Right lobe of liver (tissue), 6 donors: ENCODE results near the gene KATNIP. TPM values are rescaled to one million over a fixed set of nuclear protein-coding genes. Genes with fewer than 3 reads are reported as not detected.
"Not testable (repeated sequence)": the region's sequence is repeated elsewhere in the genome, so short reads cannot be mapped to it uniquely, and the experiment has no call there.

Experiments
- ATAC-seq, 4 donors: fragments of 200-7000 bp; cut with Tn5 transposase; one replicate each; pipeline ENCODE4 v1.9.1; 2020; ENCODE audit warnings: mild to moderate bottlenecking in 4 of 4, moderate library complexity in 4 of 4
- DNase-seq, 3 donors: peaks; one replicate each; pipeline ENCODE4 v3.0.0-alpha.2; 2020
- H3K27ac ChIP-seq, 3 donors: fragments of 200-600 bp; one replicate each; pipeline ENCODE4 v1.8.0; 2022
- H3K27me3 ChIP-seq, 2 donors: fragments of 200-600 bp; one replicate each; pipeline ENCODE4 v1.8.0; 2022
- H3K36me3 ChIP-seq, 4 donors: fragments of 200-600 bp; sonication (generic) in 1 of 4; one replicate each; pipeline versions ENCODE4 v1.5.1 to v1.8.0; 2017 to 2022; ENCODE audit warnings: control low read depth in 1 of 4
- H3K4me1 ChIP-seq, 4 donors: fragments of 200-600 bp; sonication (generic) in 1 of 4; one replicate each; pipeline versions ENCODE4 v1.5.1 to v1.8.0; 2017 to 2022; ENCODE audit warnings: control low read depth in 1 of 4
- H3K4me3 ChIP-seq, 3 donors: fragments of 200-600 bp; one replicate each; pipeline ENCODE4 v1.8.0; 2022
- H3K9me3 ChIP-seq, 4 donors: fragments of 200-600 bp; sonication (generic) in 1 of 4; one replicate each; pipeline versions ENCODE4 v1.5.1 to v1.8.0; 2017 to 2022; ENCODE audit warnings: control low read depth in 1 of 4
- CTCF ChIP-seq, 4 donors: fragments of 200-600 bp in 3 of 4; fragments of 450-650 bp in 1 of 4; IDR thresholded peaks; one replicate each; pipeline versions ENCODE4 v1.5.1 to v1.8.0; 2016 to 2022; ENCODE audit warnings: antibody characterized with exemption in 4 of 4, mild to moderate bottlenecking in 2 of 4
- POLR2A ChIP-seq: fragments of 450-650 bp; IDR thresholded peaks from one replicate; pipeline ENCODE4 v1.6.1; 2017; ENCODE audit warnings: antibody characterized with exemption, mild to moderate bottlenecking
- WGBS: methylation state at CpG from one replicate; pipeline ENCODE4 v1.1.6; 2018; ENCODE audit warnings: low coverage, low lambda C conversion rate; ENCODE audit not compliant: insufficient coverage; ENCODE audit errors: missing lambda C conversion rate; 5-methylcytosine and 5-hydroxymethylcytosine counted together
- intact Hi-C, 2 donors: fragments of 100-400 bp; cut with DNase I; formaldehyde crosslinking; loops; one replicate each; pipeline versions ENCODE4 v1.11.2 to v1.14.1; 2022
- total RNA-seq, 6 experiments: library from RNA; depleted of rRNA in 2 of 6; stranded (reverse); fragments of >200 nt in 2 of 6; fragmentation: NEBNext Ultra II Directional in 3 of 6; extraction: Animal tissue kit (Norgen Biotek cat#: 25700) in 3 of 6; gene quantifications; one replicate each; pipeline versions ENCODE4 v1.1.0 to v1.2.4, GENCODE V29; 2016 to 2023
- donor health status: DM: no; HTN: yes; CAD: no.
- donor health status: DM: no; HTN: no; CAD: no.
- donor health status: DM: no; HTN: no; CAD: no.
- donor health status: DM: no; HTN: yes; CAD: no.
- donor health status: DM: no; HTN: yes; CAD: no.

KATNIP gene
- total RNA-seq, 6 experiments from 2014 or later = 6.1 to 10.2 (median 7.6) TPM

GRCh38 chr16:27558932-27559331, 9.0 kb downstream of the KATNIP start:
- Histone ChIP-seq H3K4me1 (no peaks in the 10 kb centered on the region), H3K9me3 (no peaks in the 10 kb centered on the region), H3K4me3 (no peak overlapping the region), H3K27ac (no peak overlapping the region), H3K36me3 (no peaks in the 10 kb centered on the region), H3K27me3 (no peaks in the 10 kb centered on the region)
- ATAC-seq (no peak), DNase-seq (no peak)
- intact Hi-C loops = no loop called here
- WGBS = no CpG with 5 or more reads among the region's 1 CpG
- no peak for TF ChIP-seq CTCF (IDR thresholded peaks at IDR 0.05)
- TF ChIP-seq POLR2A = no peak

- intact Hi-C loops = no loop called here
- no peak overlapping the region for H3K27ac ChIP-seq
- DNase-seq = no peak
- H3K4me3 ChIP-seq = no peak overlapping the region
- no peaks in the 10 kb centered on the region for H3K9me3 ChIP-seq
- H3K4me1 ChIP-seq = no peaks in the 10 kb centered on the region
- H3K36me3 ChIP-seq = no peaks in the 10 kb centered on the region
- WGBS = 76% methylated on average over 8 of the region's 8 CpGs
- TF ChIP-seq POLR2A (no peak), CTCF (IDR thresholded peaks at IDR 0.05) (no peak)
- H3K27me3 ChIP-seq = no peaks in the 10 kb centered on the region
- ATAC-seq = peak in 1 of 4 donors; percentile 22
Measured at GRCh38 chr16:27561216-27561615, 11.3 kb downstream of the KATNIP start.

- ATAC-seq (no peak), DNase-seq (no peak)
- Histone ChIP-seq H3K27ac (no peak overlapping the region), H3K4me3 (no peak overlapping the region), H3K4me1 (no peaks in the 10 kb centered on the region), H3K9me3 (no peaks in the 10 kb centered on the region), H3K36me3 (no peaks in the 10 kb centered on the region), H3K27me3 (no peaks in the 10 kb centered on the region)
- WGBS = 81% methylated on average over 5 of the region's 5 CpGs
- no peak for TF ChIP-seq CTCF (IDR thresholded peaks at IDR 0.05)
- TF ChIP-seq POLR2A = no peak
- intact Hi-C loops = no loop called here
Measured at GRCh38 chr16:27564224-27564623, 14.3 kb downstream of the KATNIP start.

- H3K4me1 ChIP-seq = no peaks in the 10 kb centered on the region
- no peaks in the 10 kb centered on the region for H3K9me3 ChIP-seq
- intact Hi-C loops = no loop called here
- no peak overlapping the region for H3K4me3 ChIP-seq
- TF ChIP-seq POLR2A (no peak), CTCF (IDR thresholded peaks at IDR 0.05) (no peak)
- peak in 2 of 4 donors; percentile 29 to 34 for ATAC-seq
- no peaks in the 10 kb centered on the region for H3K36me3 ChIP-seq
- no peak overlapping the region for H3K27ac ChIP-seq
- no peaks in the 10 kb centered on the region for H3K27me3 ChIP-seq
- 81% methylated on average over 6 of the region's 6 CpGs for WGBS
- no peak for DNase-seq
Measured at GRCh38 chr16:27566417-27566816, 16.5 kb downstream of the KATNIP start.

GRCh38 chr16:27568077-27568476, 18.1 kb downstream of the KATNIP start:
- Histone ChIP-seq H3K27ac (no peak overlapping the region), H3K4me3 (no peak overlapping the region), H3K36me3 (no peaks in the 10 kb centered on the region), H3K27me3 (no peaks in the 10 kb centered on the region), H3K4me1 (no peaks in the 10 kb centered on the region), H3K9me3 (no peaks in the 10 kb centered on the region)
- 91% methylated on average over 4 of the region's 4 CpGs for WGBS
- TF ChIP-seq POLR2A (no peak), CTCF (IDR thresholded peaks at IDR 0.05) (no peak)
- ATAC-seq (no peak), DNase-seq (no peak)
- intact Hi-C loops = no loop called here

- ATAC-seq, H3K27me3 ChIP-seq, H3K4me3 ChIP-seq, intact Hi-C loops, H3K36me3 ChIP-seq, H3K4me1 ChIP-seq, DNase-seq, H3K27ac ChIP-seq, H3K9me3 ChIP-seq: not testable (repeated sequence)
- 89% methylated on average over 8 of the region's 8 CpGs for WGBS
Measured at GRCh38 chr16:27570986-27571385, 21.0 kb downstream of the KATNIP start.
